HG02798 (cell line): ENCODE results near the gene SH3BGRL2.
A peak's percentile ranks its signal among the peaks of the same experiment; 100 is the strongest.

ENCODE experiments used
- ATAC-seq: cut with Tn5 transposase; IDR thresholded peaks from one replicate; pipeline ENCODE4 v1.9.1; 2021; ENCODE audit warnings: mild to moderate bottlenecking; ENCODE audit not compliant: unreplicated experiment, poor library complexity

SH3BGRL2 gene

GRCh38 chr6:79687759-79688158 is 56.6 kb downstream of the SH3BGRL2 start:
- no peak for ATAC-seq

GRCh38 chr6:79694156-79694555 is 63.0 kb downstream of the SH3BGRL2 start:
- ATAC-seq, result no peak

DNA sequence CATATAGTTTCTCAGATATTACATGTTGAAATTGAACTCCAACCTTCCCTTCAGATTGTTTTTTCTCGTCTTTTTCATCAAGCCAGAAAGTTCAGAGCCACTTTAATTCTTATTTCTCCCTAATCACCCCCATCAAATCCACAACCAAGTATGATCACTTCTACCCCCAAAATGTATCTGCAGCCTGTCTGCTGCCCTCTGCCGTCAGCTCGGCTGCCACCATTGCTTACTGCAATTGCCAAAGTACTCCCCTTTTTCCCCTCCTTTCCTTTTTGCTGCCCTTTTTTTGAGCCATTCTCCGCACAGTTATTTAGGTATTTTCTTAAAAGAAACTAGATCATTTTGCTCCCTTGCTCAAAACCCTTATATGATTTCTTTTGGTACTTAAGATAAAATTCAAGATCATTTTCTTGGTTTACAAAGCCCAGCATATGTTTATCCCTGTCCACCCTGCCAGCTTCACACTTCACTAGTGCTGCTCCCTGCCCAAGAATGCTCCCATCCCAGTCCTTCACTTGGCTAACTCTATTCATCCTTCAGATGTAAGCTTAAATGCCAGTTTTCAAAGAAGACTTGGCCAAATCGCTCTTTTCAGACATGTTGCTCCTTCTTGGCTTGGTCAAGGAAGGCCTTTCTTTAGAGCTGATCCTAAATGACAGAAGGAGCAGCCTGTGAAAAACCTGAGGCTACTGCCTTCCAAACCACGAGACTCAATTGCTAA is 63.7 kb downstream of the SH3BGRL2 start:
- ATAC-seq, result no peak

GRCh38 chr6:79697430-79697829 is 66.3 kb downstream of the SH3BGRL2 start:
- ATAC-seq, result no peak

- ATAC-seq, result no peak
Observed at GRCh38 chr6:79699606-79700005, 68.5 kb downstream of the SH3BGRL2 start.

GRCh38 chr6:79702691-79703090 is 71.6 kb downstream of the SH3BGRL2 start:
- ATAC-seq, result no peak

DNA sequence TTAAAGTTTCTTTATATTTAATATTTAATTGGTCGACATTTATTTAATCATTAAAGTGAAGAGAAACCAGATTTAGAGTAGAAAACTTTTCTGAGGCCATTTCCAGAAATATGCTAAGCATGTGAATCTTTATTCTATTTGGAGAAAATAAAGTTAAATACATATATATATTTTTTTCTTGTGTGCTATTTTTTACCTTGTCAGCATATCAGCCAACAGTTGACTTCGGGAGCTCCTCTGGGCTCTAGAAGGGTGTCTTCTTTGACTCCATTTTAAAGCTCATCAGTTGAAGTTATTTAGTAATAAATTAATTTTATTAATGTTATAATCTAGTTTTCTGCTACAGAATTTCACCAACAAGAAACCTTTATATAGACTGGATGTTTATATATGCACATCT is 73.1 kb downstream of the SH3BGRL2 start:
- no peak for ATAC-seq

GRCh38 chr6:79705456-79705995 is 74.4 kb downstream of the SH3BGRL2 start:
- ATAC-seq, result no peak

DNA sequence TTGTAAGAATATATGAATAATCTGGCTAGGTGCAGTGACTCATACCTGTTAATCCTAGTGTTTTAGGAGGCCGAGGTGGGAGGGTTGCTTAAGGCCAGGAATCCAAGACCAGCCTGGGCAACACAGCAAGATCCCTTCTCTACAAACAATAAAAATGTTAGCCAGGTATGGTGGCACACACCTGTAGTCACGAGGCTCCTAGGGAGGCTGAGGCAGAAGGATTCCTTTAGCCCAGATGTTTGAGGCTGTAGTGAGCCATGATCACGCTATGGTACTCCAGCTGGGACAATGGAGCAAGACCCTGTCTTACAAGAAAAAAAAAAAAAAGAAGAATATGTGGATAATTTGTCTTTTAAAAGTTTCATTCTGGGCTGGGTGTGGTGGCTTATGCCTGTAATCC is 75.4 kb downstream of the SH3BGRL2 start:
- ATAC-seq, result no peak

- no peak for ATAC-seq
Observed at GRCh38 chr6:79707621-79708020, 76.5 kb downstream of the SH3BGRL2 start.

DNA sequence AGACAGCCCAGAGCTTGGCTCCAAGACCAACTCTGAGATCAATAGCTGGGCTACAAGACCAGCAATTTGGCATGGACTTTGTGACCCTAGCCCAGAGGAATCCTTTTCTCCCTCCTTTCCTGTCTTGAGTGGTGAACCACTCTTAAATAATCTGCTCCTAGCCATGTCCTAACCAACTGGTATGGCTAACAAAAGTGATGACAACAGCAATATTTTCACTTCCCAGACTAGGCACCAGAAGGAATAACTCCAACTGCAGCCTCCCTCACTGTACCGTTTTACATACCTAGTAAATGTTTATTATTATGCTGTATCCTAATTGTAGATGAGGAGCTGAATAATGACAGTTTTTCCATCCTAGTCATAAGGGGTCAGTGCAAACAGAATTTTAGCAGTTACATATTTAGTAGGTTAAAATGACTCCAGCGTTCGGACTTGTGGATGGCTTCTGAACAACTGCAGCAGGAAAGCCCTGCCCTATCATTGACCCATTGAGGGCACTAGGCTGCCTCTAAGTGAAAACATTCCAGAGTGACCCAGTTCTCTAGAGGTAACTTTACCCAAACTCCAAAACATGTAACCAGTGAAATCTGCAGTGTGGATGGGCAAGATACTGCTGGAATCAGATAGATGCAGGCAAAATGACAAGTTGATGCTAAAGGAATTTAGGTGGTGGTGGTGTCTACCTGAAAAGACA is 77.1 kb downstream of the SH3BGRL2 start:
- ATAC-seq, result no peak

DNA sequence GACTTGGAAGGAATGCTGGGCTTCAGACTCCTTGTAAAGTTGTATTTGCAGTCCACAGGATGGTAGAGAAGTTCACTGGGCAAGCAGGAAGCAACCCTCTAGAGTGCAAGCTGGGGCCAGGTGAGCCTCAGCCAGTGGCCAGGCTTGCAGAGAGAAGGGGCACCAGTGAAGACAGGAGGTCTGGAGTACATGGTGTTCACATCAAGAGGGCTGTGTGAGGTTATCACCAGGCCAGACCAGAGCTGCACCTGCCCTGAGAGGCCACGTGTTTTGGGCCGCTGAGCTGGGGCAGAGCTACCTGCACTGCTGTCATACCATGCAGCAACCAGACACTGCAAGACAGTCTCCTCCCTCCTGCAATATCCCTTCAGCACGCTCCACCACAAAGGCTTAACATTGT is 79.0 kb downstream of the SH3BGRL2 start:
- no peak for ATAC-seq

DNA sequence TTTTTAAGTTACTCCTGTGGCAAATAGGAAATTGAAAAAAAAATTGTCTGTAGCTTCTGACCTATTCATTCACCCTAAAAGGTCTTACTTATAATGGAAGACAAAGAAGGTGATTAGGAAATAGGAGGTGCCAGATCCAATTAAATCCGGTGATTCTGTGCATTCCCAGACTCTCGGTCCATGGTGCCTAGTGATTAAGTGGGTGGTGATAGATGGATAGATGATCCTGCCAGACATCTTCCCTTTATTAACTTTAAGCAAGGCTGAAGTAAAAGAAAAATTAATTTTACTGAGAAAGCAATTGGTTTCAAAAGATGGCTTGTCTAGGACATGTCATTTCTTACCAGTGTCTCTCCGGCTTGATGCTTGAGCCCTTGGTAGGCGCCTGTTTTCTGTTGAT is 80.0 kb downstream of the SH3BGRL2 start:
- no peak for ATAC-seq

GRCh38 chr6:79712144-79712543 is 81.0 kb downstream of the SH3BGRL2 start:
- ATAC-seq, result no peak

DNA sequence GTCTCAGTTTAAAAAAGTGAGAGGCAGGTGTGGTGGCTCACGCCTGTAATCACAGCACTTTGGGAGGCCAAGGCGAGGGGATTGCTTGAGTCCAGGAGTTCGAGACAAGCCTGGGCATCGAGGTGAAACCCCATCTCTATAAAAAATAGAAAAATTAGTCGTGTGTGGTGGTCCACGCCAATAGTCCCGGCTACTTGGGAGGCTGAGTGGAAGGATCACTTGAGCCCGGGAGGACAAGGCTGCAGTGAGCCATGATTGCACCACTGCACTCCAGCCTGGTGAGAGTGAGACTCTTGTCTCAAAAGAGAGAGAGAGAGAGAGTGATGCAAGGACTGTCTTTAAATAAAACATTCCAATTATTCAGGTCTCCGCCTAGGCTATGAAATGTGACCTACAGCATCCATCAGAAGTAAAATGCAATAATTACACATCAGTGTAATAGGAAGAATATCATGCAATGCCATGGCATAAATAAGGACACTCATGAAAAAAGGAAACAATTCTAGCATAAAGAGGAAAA is 81.5 kb downstream of the SH3BGRL2 start:
- no peak for ATAC-seq

- peak; percentile 60 for ATAC-seq
Observed at GRCh38 chr6:79713701-79714322, 82.7 kb downstream of the SH3BGRL2 start.

DNA sequence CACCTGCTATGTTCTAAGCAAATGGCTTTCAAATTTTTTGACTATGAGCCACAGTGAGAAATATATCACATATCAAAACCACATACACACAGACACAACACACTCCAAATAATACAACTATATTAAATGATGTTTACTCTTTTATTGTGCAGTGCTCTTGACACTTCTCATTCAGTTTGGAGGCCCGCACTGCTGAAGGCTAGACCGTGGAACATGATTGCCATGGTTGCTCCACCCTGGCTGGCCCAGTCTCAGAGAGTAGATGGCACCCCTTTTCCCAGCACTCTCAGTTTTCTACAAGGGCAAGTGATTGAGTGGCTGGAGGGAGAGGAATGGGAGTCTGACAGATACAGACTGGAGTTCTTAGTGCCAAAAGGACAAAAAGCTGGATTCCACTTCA is 86.9 kb downstream of the SH3BGRL2 start:
- no peak for ATAC-seq

- ATAC-seq, result peak; percentile 64
Observed at GRCh38 chr6:79718509-79719247, 87.5 kb downstream of the SH3BGRL2 start.

GRCh38 chr6:79719248-79719960 is 88.3 kb downstream of the SH3BGRL2 start:
- peak; percentile 45 for ATAC-seq

GRCh38 chr6:79724816-79725215 is 93.7 kb downstream of the SH3BGRL2 start:
- no peak for ATAC-seq
